Activated CD4-positive, alpha-beta T cell treated with anti-CD3 and anti-CD28 coated beads for 36 hours (primary cell): ENCODE measurements around the gene PHF21A. TPM values are rescaled to one million over a fixed set of nuclear protein-coding genes. Genes with fewer than 3 reads are reported as not detected.

Source experiments
- ATAC-seq: fragments of 200-7000 bp; cut with Tn5 transposase; one replicate; pipeline ENCODE4 v1.10.0; 2021; ENCODE audit warnings: mild to moderate bottlenecking, moderate library complexity
- CTCF ChIA-PET: fragments of 350-600 bp; sonication (Branson Sonifier 250); formaldehyde crosslinking; loops from one replicate; lab custom pipeline; 2021; ENCODE audit warnings: antibody characterized with exemption; lab: Charles Lee
- POLR2A ChIA-PET: fragments of 350-600 bp; sonication (Branson Sonifier 250); formaldehyde crosslinking; loops from one replicate; lab custom pipeline; 2021; ENCODE audit warnings: antibody characterized with exemption, inconsistent platforms; lab: Charles Lee
- DNase-seq: peaks from one replicate; pipeline ENCODE4 v3.0.0-alpha.2; 2020
- H3K27ac Mint-ChIP-seq: one replicate; pipeline ENCODE4 v1.8.0; 2021; ENCODE audit warnings: mixed read lengths
- H3K27me3 Mint-ChIP-seq: one replicate; pipeline ENCODE4 v1.8.0; 2021; ENCODE audit warnings: mixed read lengths
- H3K36me3 Mint-ChIP-seq: one replicate; pipeline ENCODE4 v1.8.0; 2021; ENCODE audit warnings: low read depth, mixed read lengths
- H3K4me1 Mint-ChIP-seq: one replicate; pipeline ENCODE4 v1.8.0; 2021; ENCODE audit warnings: mixed read lengths
- H3K4me3 Mint-ChIP-seq: one replicate; pipeline ENCODE4 v1.8.0; 2021; ENCODE audit warnings: mild to moderate bottlenecking, moderate library complexity, mixed read lengths
- H3K9me3 Mint-ChIP-seq: one replicate; pipeline ENCODE4 v1.8.0; 2021; ENCODE audit warnings: low read depth, mixed read lengths
- intact Hi-C, 2 experiments: fragments of 100-400 bp; cut with DNase I in 1 of 2; cut with micrococcal nuclease in 1 of 2; formaldehyde crosslinking; loops; one replicate each; pipeline versions ENCODE4 v1.14.2 to v1.15.1; 2022 to 2024; cut with DNase I, micrococcal nuclease
- total RNA-seq, 2 experiments: library from RNA; stranded (reverse); gene quantifications; one replicate each; pipeline ENCODE4 v1.2.3, GENCODE V29; 2021

The PHF21A gene
- total RNA-seq, 2 experiments from 2014 or later: 42.6 to 61.8 TPM

- intact Hi-C loops: loop anchor here in 1 of 2 experiments (10.0 kb wide), 1 partner anchor 1312 kb away; the partner anchor contains the start of gene PSMC3
- Mint-ChIP-seq H3K4me1 (peaks cover 44% of the 10 kb centered on the region), H3K9me3 (no peaks in the 10 kb centered on the region), H3K4me3 (no peak overlapping the region), H3K27me3 (no peaks in the 10 kb centered on the region), H3K27ac (no peak overlapping the region), H3K36me3 (no peaks in the 10 kb centered on the region)
- ChIA-PET POLR2A (interaction anchor here (0.6 kb wide), 1 partner anchor 237 kb away, joined by 5 read pairs; no protein-coding TSS in a partner anchor), CTCF (no interaction called here)
- peak; percentile 90 for ATAC-seq
- DNase-seq: peak; percentile 27
Measured at GRCh38 chr11:46112961-46113607, 8.2 kb downstream of the PHF21A start.

GRCh38 chr11:46108751-46109150 lies 12.5 kb downstream of the PHF21A start:
- intact Hi-C loops: no loop called here
- H3K27me3 Mint-ChIP-seq: no peaks in the 10 kb centered on the region
- no peak overlapping the region for H3K27ac Mint-ChIP-seq
- CTCF ChIA-PET: no interaction called here
- POLR2A ChIA-PET: no interaction called here
- H3K4me3 Mint-ChIP-seq: no peak overlapping the region
- H3K36me3 Mint-ChIP-seq: no peaks in the 10 kb centered on the region
- no peak for DNase-seq
- no peak for ATAC-seq
- H3K9me3 Mint-ChIP-seq: no peaks in the 10 kb centered on the region
- H3K4me1 Mint-ChIP-seq: peaks cover 13% of the 10 kb centered on the region

- peaks cover 10% of the 10 kb centered on the region for H3K4me1 Mint-ChIP-seq
- ChIA-PET CTCF (interaction anchor here (0.6 kb wide), 1 partner anchor 11 kb away, joined by 3 read pairs; no protein-coding TSS in a partner anchor), POLR2A (interaction anchor here (0.6 kb wide), 1 partner anchor 846 kb away, joined by 3 read pairs; no protein-coding TSS in a partner anchor)
- ATAC-seq (no peak), DNase-seq (no peak)
- H3K27ac Mint-ChIP-seq: no peak overlapping the region
- H3K36me3 Mint-ChIP-seq: no peaks in the 10 kb centered on the region
- no peaks in the 10 kb centered on the region for H3K27me3 Mint-ChIP-seq
- intact Hi-C loops: no loop called here
- H3K9me3 Mint-ChIP-seq: no peaks in the 10 kb centered on the region
- H3K4me3 Mint-ChIP-seq: no peak overlapping the region
Measured at GRCh38 chr11:46107780-46108179, 13.5 kb downstream of the PHF21A start.

GRCh38 chr11:46107408-46107718 lies 13.9 kb downstream of the PHF21A start:
- DNase-seq (no peak), ATAC-seq (no peak)
- intact Hi-C loops: no loop called here
- Mint-ChIP-seq H3K36me3 (no peaks in the 10 kb centered on the region), H3K27ac (no peak overlapping the region), H3K27me3 (no peaks in the 10 kb centered on the region), H3K4me1 (peaks cover 11% of the 10 kb centered on the region), H3K4me3 (no peak overlapping the region), H3K9me3 (no peaks in the 10 kb centered on the region)
- ChIA-PET CTCF (interaction anchor here (0.7 kb wide), 1 partner anchor 9 kb away, joined by 3 read pairs; no protein-coding TSS in a partner anchor), POLR2A (no interaction called here)

GRCh38 chr11:46106530-46107407 lies 14.5 kb downstream of the PHF21A start:
- peaks cover 10% of the 10 kb centered on the region for H3K4me1 Mint-ChIP-seq
- intact Hi-C loops: no loop called here
- no peak for ATAC-seq
- ChIA-PET CTCF (interaction anchor here (0.7 to 2.5 kb wide), 2 partner anchors 9 to 141 kb away, joined by 3 to 5 read pairs; no protein-coding TSS in a partner anchor), POLR2A (no interaction called here)
- H3K27ac Mint-ChIP-seq: no peak overlapping the region
- no peak for DNase-seq
- H3K9me3 Mint-ChIP-seq: no peaks in the 10 kb centered on the region
- no peaks in the 10 kb centered on the region for H3K27me3 Mint-ChIP-seq
- H3K4me3 Mint-ChIP-seq: no peak overlapping the region
- H3K36me3 Mint-ChIP-seq: no peaks in the 10 kb centered on the region

DNA sequence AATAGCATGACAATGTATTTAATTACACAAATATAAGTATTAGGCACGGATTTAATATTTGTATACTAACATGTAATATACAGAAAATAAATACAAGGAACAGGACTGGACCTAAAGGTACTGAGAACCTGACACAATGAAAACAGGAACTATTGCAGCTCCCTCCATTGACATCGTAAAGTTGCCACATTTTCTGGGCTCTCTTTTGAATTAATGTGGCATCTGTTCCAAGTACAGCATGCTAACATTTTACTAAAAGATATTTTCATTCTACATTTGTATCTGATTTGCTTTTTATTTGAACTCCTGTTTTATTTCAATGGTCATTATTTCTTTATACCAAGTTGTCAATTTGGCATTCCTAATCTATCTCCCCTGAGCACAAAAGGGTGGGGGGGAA lies 15.3 kb downstream of the PHF21A start:
- H3K4me1 Mint-ChIP-seq: peaks cover 14% of the 10 kb centered on the region
- ATAC-seq (no peak), DNase-seq (no peak)
- intact Hi-C loops: no loop called here
- H3K36me3 Mint-ChIP-seq: no peaks in the 10 kb centered on the region
- H3K4me3 Mint-ChIP-seq: no peak overlapping the region
- no peaks in the 10 kb centered on the region for H3K27me3 Mint-ChIP-seq
- POLR2A ChIA-PET: no interaction called here
- H3K9me3 Mint-ChIP-seq: no peaks in the 10 kb centered on the region
- CTCF ChIA-PET: interaction anchor here (2.5 kb wide), 2 partner anchors 11 to 141 kb away, joined by 5 to 13 read pairs; no protein-coding TSS in a partner anchor
- H3K27ac Mint-ChIP-seq: no peak overlapping the region

- intact Hi-C loops: no loop called here
Measured at GRCh38 chr11:46105134-46105628, 16.1 kb downstream of the PHF21A start.

GRCh38 chr11:46102843-46103242 lies 18.4 kb downstream of the PHF21A start:
- intact Hi-C loops: no loop called here

More at GRCh38 chr11:46105134-46105628, 16.1 kb downstream of the PHF21A start:
- ChIA-PET CTCF (interaction anchor here (0.9 to 2.5 kb wide), 4 partner anchors 10 to 140 kb away, joined by 3 to 13 read pairs (median 4); no protein-coding TSS in a partner anchor), POLR2A (no interaction called here)
- Mint-ChIP-seq H3K4me1 (peaks cover 20% of the 10 kb centered on the region), H3K27me3 (no peaks in the 10 kb centered on the region), H3K27ac (no peak overlapping the region), H3K9me3 (no peaks in the 10 kb centered on the region), H3K4me3 (no peak overlapping the region), H3K36me3 (no peaks in the 10 kb centered on the region)
- DNase-seq: no peak
- no peak for ATAC-seq

DNA sequence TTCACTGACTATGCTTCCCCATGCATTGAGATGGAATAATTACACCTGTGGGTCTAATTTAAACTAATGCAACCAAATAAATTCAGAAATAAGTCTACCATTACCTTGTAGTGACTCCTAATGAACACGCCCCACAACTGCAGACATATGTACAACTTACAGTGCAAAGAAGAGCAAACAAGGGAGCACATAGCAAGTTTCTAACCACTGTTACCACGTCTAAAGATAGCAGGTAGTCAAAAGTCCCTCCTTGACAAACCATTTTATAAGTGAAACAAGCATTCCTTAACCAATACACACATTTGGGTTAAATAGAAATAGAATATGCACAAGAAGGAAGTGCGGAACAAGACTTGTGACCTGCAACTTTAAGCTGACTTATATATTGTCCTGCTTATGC lies 20.6 kb downstream of the PHF21A start:
- Mint-ChIP-seq H3K36me3 (no peaks in the 10 kb centered on the region), H3K27me3 (no peaks in the 10 kb centered on the region), H3K9me3 (no peaks in the 10 kb centered on the region), H3K27ac (no peak overlapping the region), H3K4me1 (peaks cover 50% of the 10 kb centered on the region), H3K4me3 (no peak overlapping the region)
- CTCF ChIA-PET: no interaction called here
- POLR2A ChIA-PET: no interaction called here
- DNase-seq (no peak), ATAC-seq (no peak)
- intact Hi-C loops: no loop called here

More at GRCh38 chr11:46102843-46103242, 18.4 kb downstream of the PHF21A start:
- H3K9me3 Mint-ChIP-seq: no peaks in the 10 kb centered on the region
- ChIA-PET CTCF (interaction anchor here (0.8 to 1.8 kb wide), 8 partner anchors 9 to 136 kb away, joined by 3 to 7 read pairs (median 4); no protein-coding TSS in a partner anchor), POLR2A (no interaction called here)
- DNase-seq: no peak
- H3K27me3 Mint-ChIP-seq: no peaks in the 10 kb centered on the region
- H3K4me1 Mint-ChIP-seq: peaks cover 36% of the 10 kb centered on the region
- no peak for ATAC-seq
- H3K27ac Mint-ChIP-seq: no peak overlapping the region
- H3K4me3 Mint-ChIP-seq: no peak overlapping the region
- H3K36me3 Mint-ChIP-seq: no peaks in the 10 kb centered on the region

- Mint-ChIP-seq H3K27ac (peak overlapping the region; percentile 75), H3K4me3 (peak overlapping the region; percentile 39), H3K27me3 (no peaks in the 10 kb centered on the region), H3K9me3 (no peaks in the 10 kb centered on the region), H3K4me1 (peaks cover 45% of the 10 kb centered on the region), H3K36me3 (no peaks in the 10 kb centered on the region)
- intact Hi-C loops: no loop called here
- peak; percentile 47 for ATAC-seq
- DNase-seq: no peak
- POLR2A ChIA-PET: interaction anchor here (0.7 kb wide), 1 partner anchor 421 kb away, joined by 3 read pairs; no protein-coding TSS in a partner anchor
- CTCF ChIA-PET: interaction anchor here (0.6 to 1.1 kb wide), 3 partner anchors 10 to 205 kb away, joined by 3 to 4 read pairs (median 3); no protein-coding TSS in a partner anchor
Measured at GRCh38 chr11:46099963-46100316, 21.3 kb downstream of the PHF21A start.

DNA sequence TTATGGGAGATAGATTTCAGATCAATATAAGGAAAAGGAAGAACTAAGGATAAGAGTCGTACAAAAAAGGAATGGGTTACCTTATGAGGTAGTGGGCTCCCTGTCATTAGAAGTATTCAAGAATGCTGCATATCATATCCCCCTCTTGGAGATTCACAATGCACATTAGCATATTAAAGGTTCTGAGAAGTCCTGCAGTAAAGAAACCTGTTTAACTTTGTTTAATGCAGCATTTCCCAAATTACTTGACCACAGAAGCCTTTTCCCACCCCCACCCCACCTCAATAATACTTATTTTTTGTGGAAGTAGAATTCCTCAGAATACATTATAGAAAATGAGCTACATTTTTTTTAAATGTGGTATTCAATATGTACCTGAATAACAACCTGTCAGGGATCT lies 30.9 kb downstream of the PHF21A start:
- no peaks in the 10 kb centered on the region for H3K9me3 Mint-ChIP-seq
- peaks cover 19% of the 10 kb centered on the region for H3K36me3 Mint-ChIP-seq
- no peak for ATAC-seq
- ChIA-PET POLR2A (no interaction called here), CTCF (no interaction called here)
- no peaks in the 10 kb centered on the region for H3K27me3 Mint-ChIP-seq
- H3K27ac Mint-ChIP-seq: no peak overlapping the region
- H3K4me1 Mint-ChIP-seq: no peaks in the 10 kb centered on the region
- no peak for DNase-seq
- H3K4me3 Mint-ChIP-seq: no peak overlapping the region
- intact Hi-C loops: no loop called here
